ENCODE results near the gene PAPOLA. TPM values are rescaled to one million over a fixed set of nuclear protein-coding genes. Genes with fewer than 3 reads are reported as not detected.
"Not testable (repeated sequence)": the region's sequence is repeated elsewhere in the genome, so short reads cannot be mapped to it uniquely, and the experiment has no call there.

Gene PAPOLA
- total RNA-seq, result 100 to 1,000 TPM; 195 to 220 TPM

DNA sequence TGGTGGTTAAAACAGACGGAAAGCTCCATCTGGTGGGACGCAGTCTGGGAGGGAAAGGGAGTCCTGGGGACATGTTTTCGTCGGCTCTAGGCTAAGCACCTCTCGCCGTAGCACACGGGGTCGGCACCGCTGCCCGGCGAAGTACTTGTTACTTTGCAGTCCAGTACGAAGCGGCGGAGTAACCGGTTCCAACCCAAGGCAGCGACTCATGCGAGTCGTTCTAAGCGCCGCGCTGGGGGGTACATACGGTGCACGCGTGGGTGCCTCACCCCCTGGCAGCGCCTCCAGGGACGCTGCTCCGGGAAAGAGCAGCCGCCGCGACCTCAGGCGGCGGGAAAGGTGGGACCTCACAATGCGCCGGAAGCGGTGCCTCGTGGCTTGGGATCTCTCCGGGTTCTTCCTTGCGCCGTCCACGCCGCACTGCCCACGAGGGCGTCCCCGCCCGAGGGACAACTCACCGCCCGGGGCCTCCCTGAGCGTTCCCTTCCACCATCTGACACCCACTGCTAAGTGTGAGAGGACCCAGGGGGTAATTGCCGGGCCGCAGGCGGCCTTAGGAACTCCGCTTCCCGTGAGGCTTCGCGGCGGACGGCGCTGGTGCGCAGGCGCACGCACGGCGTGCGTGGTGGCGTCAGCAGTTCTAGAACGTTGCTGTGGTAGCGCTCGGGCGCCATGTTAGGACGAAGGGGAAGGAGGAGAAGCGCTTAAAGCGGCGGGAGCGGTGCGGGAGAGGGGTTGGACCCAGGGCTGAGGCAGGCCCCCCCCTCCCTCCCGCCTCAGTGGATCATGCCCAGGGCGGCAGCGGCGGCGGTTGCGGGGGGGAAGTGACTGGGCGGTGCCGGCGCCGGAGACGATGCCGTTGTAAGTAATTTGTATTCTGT, at the start of gene PAPOLA:
Gene PAPOLA, plus strand, starts transcription at position 643 of the 881 bp plus-strand sequence. Its CDS starts 211 bp downstream, at position 854.
- DNase-seq (ENCODE audit: low spot score in 2 of 2) (peak; percentile 91 to 97), ATAC-seq (peak; percentile 88 to 95)
- H3K36me3 Mint-ChIP-seq, result peaks cover 36 to 40% of the 10 kb centered on the region in 2 donors
- peak within 1 kb of the TSS; percentile 95 to 100 for H3K27ac Mint-ChIP-seq
- no peaks in the 10 kb centered on the region for H3K9me3 Mint-ChIP-seq

DNA sequence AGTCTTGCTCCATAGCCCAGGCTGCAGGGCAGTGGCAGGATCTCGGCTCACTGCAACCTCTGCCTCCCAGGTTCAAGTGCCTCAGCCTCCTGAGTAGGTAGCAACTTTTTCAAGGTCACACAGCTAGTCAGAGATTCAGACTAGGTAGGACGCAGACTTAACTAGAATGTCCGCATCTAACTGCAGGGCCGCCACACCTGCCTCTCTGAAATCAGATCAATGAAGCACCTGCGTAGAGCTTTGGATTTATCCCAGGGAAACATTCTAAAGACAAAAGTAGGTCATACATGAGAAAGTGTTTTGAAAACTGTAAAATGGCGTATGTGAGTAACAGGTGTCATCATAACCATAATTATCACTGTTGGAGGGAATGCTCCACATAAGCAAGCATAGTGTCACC, 49.5 kb upstream of the PAPOLA start:
- no peak for ATAC-seq

DNA sequence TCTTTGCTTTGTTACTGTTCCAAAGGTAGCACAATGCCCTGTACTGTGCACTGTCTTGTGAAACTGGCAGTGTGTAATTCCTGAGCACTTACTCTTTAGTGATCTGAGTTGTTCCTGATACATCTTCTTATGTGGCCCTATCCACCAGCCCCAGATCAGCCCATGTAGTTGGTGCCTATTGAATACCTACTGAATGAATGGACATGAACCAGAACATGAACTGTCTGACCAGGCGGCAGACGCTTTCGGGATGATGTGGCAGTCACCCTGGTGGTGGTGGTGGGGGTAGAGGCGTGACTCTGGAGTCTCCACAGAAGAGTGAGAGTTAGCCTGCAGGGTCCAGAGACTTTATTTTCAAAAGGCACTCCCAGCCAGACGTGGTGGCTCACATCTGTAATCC, 46.6 kb upstream of the PAPOLA start:
- ATAC-seq (no peak), DNase-seq (ENCODE audit: low spot score in 2 of 2) (no peak)
- Mint-ChIP-seq H3K9me3 (no peaks in the 10 kb centered on the region), H3K27ac (no peak overlapping the region), H3K36me3 (no peaks in the 10 kb centered on the region)

More for the DNA sequence above, 49.5 kb upstream of the PAPOLA start:
- Mint-ChIP-seq H3K27ac (peak overlapping the region in 1 of 2 donors; percentile 93), H3K9me3 (no peaks in the 10 kb centered on the region), H3K36me3 (no peaks in the 10 kb centered on the region)
- no peak for DNase-seq (ENCODE audit: low spot score in 2 of 2)

DNA sequence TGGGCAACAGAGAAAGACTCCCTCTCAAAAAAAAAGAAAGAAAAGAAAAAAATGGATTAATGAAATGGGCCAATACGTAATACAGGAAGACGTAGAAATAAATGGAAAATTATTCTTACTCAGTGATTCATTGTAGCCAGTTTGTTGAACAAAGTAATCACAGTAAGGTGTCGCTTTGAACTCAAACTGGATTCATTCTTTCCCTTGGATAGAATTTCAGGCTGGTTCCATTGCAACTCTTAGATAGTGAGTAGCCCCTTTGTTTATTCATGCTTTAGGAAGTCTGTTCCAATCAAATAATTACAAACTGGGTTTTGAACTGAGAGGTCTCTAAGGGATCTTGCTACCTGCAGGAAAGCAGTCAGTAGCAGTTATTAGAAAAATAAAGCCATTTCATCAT, 42.3 kb upstream of the PAPOLA start:
- Mint-ChIP-seq H3K36me3 (no peaks in the 10 kb centered on the region), H3K27ac (no peak overlapping the region), H3K9me3 (no peaks in the 10 kb centered on the region)
- ATAC-seq (no peak), DNase-seq (ENCODE audit: low spot score in 2 of 2) (no peak)

DNA sequence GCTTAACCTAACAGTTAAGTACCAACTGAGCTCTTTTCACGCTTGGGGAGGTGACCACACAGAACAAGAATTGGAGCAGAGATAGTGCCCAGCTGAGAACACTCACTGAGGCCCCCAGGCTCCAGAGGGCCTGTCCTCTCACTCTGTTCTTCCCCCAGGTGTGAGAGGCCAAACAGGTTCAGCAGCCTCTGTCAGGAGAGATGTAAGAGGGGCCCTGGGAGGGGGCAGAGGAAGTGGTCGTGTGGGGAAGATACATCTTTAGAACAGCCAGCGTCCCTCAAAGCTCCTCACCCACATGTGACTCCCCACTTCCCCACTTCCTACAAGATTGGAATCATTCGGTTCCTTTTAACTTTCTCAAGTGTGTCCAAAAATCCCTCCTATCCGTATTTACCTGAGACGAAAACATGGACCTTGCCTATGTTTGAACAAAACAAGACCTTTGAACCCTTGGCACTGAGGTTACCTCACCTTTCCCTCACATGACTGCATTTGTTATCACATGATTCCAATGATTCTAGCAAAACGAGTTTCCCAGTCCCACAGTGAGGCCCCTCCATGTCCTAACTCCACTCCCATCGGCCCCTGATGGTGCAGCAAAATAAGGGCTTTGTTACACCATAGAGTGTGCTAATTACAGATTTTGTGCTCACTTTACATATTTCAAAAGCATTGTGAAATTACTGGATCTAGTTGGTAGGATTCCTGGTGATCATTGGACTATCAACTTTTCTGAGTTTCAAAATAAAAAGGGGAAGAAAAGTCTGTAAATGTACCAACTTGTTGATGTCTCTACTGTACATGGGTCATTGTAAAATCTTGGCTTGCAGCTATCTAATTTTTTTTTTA, 40.0 kb upstream of the PAPOLA start:
- no peak for ATAC-seq

DNA sequence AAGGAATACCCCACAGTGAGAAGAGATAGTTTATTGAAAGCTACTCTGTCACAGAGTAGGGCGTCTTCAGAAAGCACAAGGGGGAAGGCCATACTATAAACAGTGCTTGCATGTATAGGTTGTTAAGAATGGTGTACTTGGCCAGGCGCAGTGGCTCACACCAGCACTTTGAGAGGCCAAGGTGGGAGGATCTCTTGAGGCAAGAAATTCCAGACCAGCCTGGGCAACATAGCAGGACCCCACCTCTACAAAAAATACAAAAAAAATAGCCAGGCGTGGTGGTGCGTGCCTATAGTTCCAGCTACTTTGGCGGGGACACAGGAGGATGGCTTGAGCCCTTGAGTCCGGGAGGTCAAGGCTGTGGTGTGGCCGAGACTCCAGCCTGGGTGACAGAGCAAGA, 38.0 kb upstream of the PAPOLA start:
- H3K9me3 Mint-ChIP-seq, result no peaks in the 10 kb centered on the region
- H3K36me3 Mint-ChIP-seq, result no peaks in the 10 kb centered on the region
- DNase-seq (ENCODE audit: low spot score in 2 of 2) (no peak), ATAC-seq (no peak)
- H3K27ac Mint-ChIP-seq, result no peak overlapping the region

More for the DNA sequence above, 40.0 kb upstream of the PAPOLA start:
- H3K9me3 Mint-ChIP-seq, result no peaks in the 10 kb centered on the region
- no peak for DNase-seq (ENCODE audit: low spot score in 2 of 2)
- H3K36me3 Mint-ChIP-seq, result no peaks in the 10 kb centered on the region
- H3K27ac Mint-ChIP-seq, result peak overlapping the region in 1 of 2 donors; percentile 79

DNA sequence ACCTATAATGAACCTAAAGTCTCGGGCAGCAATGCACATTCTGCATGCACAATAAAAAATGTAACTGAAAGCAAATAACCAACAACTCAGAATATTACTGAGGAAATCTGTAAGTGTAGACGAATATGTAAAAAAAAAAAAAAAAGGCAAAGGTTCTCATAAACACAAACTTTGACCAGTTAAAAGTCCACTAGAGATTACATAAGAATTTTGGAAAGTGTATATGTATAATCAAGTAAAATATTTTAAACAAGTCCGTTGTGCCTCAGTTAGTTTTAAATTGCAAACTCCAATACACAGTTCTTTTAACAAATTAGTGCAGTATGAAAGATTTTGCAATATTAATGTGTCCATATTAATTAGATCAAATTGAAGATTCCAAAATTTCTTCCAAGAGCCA, 35.3 kb upstream of the PAPOLA start:
- no peaks in the 10 kb centered on the region for H3K9me3 Mint-ChIP-seq

DNA sequence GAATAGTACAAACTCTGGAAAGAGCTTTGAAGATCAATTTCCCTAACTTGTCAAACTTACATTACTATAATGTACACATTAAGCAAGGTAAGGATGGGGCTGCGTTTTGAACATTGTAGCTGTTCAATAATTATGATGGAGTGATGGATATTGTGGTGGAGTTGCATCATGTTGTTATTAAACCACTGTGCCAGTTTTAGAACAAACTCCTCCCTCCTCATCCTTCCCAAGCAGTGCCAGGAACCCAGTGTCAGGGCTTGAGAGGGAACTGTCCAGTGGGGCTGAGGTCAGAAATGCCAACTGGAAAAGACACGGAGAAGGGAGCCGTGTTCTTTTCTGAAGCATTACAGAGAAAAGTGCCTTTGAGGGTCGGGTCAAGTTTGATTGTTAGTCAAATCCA, 31.9 kb upstream of the PAPOLA start:
- Mint-ChIP-seq H3K36me3 (no peaks in the 10 kb centered on the region), H3K27ac (no peak overlapping the region), H3K9me3 (no peaks in the 10 kb centered on the region)
- ATAC-seq, result no peak
- DNase-seq (ENCODE audit: low spot score in 2 of 2), result no peak

More for the DNA sequence above, 35.3 kb upstream of the PAPOLA start:
- Mint-ChIP-seq H3K27ac (no peak overlapping the region), H3K36me3 (no peaks in the 10 kb centered on the region)
- ATAC-seq (no peak), DNase-seq (ENCODE audit: low spot score in 2 of 2) (no peak)

DNA sequence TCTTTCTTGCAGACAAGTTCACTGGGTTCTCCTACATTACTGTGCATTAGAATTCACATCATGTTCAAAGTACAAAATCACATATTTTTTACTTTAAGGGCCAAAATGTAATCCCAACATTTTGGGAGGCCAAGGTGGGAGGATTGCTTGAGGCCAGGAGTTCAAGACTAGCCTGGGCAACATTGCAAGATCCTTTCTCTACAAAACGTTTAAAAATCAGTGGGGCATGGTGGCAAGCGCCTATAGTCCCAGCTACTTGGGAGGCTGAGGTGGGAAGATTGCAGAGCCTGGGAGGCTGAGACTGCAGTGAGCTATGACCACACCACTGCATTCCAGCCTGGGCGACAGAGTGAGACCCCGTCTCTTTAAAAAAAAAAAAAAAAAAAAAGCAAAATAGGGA, 31.2 kb upstream of the PAPOLA start:
- not testable (repeated sequence) for H3K27ac Mint-ChIP-seq; H3K9me3 Mint-ChIP-seq; ATAC-seq; DNase-seq (ENCODE audit: low spot score in 2 of 2); H3K36me3 Mint-ChIP-seq

DNA sequence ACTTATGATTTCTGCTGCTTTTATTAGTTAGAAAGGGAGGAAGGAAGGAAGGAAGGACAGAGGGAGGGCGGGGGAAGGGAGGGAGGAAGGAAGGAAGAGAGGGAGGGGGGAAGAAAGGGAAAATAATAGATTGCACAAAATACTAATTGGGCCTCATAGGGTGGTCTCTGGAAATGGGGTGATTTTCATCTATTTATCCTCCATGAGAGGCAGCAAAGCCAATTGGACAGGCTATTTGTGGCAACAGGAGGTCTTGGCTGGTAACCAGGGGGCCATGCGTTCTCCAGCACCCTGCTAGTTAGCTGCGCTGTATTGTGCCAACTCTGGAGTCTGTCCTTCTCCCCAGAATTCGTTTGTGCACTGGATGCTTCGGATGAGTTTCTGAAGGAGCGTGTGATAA, 24.1 kb upstream of the PAPOLA start:
- H3K9me3 Mint-ChIP-seq, result no peaks in the 10 kb centered on the region
- no peak for DNase-seq (ENCODE audit: low spot score in 2 of 2)
- no peak for ATAC-seq
- no peaks in the 10 kb centered on the region for H3K36me3 Mint-ChIP-seq
- no peak overlapping the region for H3K27ac Mint-ChIP-seq

DNA sequence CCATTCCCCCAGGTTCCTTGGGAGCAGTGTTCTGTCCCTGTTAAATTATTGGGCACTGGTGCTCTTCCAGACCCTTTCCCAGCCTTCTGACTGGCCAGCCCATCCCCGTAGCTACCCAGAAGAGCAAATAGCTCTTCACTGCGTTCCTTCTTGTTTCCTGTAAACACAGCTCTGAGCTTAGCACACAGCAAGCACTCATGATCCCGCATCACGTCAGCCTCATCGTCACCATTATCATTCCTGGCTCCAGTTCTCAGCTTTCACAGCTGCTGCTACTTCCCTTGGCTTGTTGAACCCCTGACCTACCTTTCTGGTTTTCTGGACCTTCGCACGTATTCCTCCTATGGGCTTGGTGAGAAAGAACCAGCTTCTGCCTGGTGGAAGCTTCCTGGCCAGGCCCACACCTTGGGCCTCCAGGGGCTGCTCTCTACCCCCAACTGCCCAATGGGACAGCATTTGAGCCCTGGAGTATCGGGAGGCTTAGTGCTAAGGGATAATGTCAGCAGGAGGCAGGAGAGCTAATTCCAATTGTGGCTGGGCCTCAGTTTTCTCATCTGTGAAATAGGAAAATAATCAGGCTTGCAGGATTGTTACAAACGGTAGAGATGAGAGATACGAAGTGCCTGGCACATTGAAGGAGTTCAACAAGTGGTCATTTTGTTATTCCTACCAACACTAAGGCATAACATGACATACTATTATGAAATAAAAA, 22.6 kb upstream of the PAPOLA start:
- no peak for DNase-seq (ENCODE audit: low spot score in 2 of 2)
- Mint-ChIP-seq H3K36me3 (no peaks in the 10 kb centered on the region), H3K27ac (peak overlapping the region in 1 of 2 donors; percentile 16), H3K9me3 (no peaks in the 10 kb centered on the region)
- no peak for ATAC-seq

DNA sequence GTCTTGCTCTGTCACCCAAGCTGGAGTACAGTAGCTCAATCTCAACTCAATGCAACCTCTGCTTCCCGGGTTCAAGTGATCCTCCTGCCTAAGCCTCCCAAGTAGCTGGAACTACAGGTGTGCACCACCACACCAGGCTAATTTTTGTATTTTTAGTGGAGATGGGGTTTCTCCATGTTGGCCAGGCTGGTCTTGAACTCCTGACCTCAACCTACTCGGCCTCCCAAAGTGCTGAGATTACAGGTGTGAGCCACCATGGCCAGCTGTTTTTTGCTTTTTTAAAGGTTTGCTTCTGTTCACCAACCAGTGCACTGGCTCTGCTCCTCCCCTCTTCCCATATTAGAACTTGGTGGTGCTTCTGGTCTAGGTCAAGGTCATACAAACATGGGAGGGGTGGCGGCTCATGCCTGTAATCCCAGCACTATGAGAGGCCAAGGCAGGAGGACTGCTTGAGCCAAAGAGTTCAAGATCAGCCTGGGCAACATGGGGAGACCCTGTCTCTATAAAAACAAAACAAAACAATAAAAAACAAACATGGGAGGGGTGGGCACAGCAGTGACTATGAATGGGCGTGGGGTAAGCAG, 20.4 kb upstream of the PAPOLA start:
- H3K27ac Mint-ChIP-seq, result no peak overlapping the region
- H3K9me3 Mint-ChIP-seq, result no peaks in the 10 kb centered on the region
- no peak for ATAC-seq
- no peaks in the 10 kb centered on the region for H3K36me3 Mint-ChIP-seq
- DNase-seq (ENCODE audit: low spot score in 2 of 2), result no peak

DNA sequence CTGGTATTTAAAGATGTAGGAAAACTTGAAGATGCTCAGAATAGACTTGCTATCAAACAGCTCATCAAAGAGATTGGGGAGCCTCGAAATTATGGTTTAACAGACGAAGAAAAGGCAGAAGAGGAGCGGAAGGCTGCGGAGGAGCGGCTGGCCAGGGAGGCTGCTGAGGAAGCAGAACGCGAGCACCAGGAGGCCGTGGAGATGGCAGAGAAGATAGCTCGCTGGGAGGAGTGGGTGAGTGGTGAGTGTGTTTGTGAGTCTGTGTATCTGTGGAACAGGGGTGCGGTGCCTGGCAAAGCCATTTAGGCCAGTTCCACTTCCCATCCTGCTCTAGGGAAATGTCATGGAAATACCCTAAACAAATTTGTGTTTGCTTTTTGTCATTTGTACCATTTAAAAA, 19.2 kb upstream of the PAPOLA start:
- no peak for ATAC-seq
- no peaks in the 10 kb centered on the region for H3K9me3 Mint-ChIP-seq
- no peak overlapping the region for H3K27ac Mint-ChIP-seq
- no peaks in the 10 kb centered on the region for H3K36me3 Mint-ChIP-seq
- no peak for DNase-seq (ENCODE audit: low spot score in 2 of 2)

DNA sequence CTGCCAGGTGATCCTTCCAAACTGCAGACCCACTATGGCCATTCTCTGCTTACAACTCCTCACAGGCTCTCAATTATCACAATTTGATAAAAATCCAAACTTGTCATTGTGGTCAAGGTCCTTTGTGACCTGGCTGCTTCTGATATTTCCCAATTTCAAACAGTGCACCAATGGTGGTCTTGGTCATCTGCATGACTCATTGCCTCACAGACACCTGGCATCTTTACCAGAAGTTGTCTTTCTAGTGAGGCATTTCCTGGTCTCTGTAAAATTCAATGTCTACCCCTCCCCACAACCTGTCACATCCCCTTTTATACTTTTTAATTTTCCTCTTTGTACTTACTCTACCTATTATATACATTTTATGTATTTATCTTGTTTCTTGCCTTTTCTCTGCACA, 17.8 kb upstream of the PAPOLA start:
- H3K9me3 Mint-ChIP-seq, result no peaks in the 10 kb centered on the region
- ATAC-seq, result no peak
- H3K27ac Mint-ChIP-seq, result no peak overlapping the region
- DNase-seq (ENCODE audit: low spot score in 2 of 2), result no peak
- H3K36me3 Mint-ChIP-seq, result no peaks in the 10 kb centered on the region

DNA sequence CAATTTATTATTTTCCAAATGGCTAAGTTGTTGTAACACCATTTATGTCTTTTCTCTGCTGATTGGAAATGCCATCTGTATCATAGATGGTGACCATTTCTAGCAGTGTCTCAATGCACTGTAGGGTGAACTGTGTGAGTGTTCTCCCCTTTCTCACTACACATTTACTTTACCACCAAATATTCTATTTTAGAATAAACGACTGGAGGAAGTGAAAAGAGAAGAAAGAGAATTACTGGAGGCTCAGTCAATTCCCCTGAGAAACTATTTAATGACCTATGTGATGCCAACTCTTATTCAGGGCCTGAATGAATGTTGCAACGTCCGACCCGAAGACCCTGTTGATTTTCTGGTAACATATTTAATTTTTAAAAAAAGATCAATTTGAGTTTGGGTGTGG, 15.5 kb upstream of the PAPOLA start:
- Mint-ChIP-seq H3K9me3 (no peaks in the 10 kb centered on the region), H3K36me3 (no peaks in the 10 kb centered on the region), H3K27ac (no peak overlapping the region)
- ATAC-seq, result no peak
- no peak for DNase-seq (ENCODE audit: low spot score in 2 of 2)

DNA sequence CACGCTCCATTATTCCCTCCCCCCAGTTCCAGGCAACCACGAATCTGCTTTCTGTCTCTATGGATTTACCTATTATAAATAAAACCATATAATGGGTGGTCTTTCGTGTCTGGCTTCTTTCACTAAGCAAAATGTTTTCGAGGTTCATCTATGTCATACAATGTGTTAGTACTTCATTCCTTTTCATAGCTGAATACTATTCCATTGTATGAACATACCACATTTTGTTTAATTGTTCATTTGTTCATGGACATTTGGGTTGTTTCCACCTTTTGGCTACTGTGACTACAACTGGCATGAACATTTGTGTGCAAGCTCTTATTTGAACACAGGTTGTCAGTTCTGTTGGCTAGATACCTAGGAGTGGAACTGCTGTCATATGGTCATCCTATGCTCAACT, 12.9 kb upstream of the PAPOLA start:
- Mint-ChIP-seq H3K27ac (no peak overlapping the region), H3K36me3 (no peaks in the 10 kb centered on the region), H3K9me3 (no peaks in the 10 kb centered on the region)
- ATAC-seq, result no peak
- no peak for DNase-seq (ENCODE audit: low spot score in 2 of 2)
